CD4-positive, alpha-beta T cell treated with Interleukin-12 subunit alpha and Interleukin-12 subunit beta, for 1 hour (primary cell): Measurements from ENCODE around the gene SNX30.

Experiments used
- DNase-seq: peaks from one replicate; pipeline ENCODE4 v3.0.0-alpha.2; 2020

SNX30 gene

GRCh38 chr9:112831281-112831851 lies 80.8 kb downstream of the SNX30 start:
- DNase-seq = no peak

- no peak for DNase-seq
Observed at GRCh38 chr9:112831969-112832368, 81.4 kb downstream of the SNX30 start.

- DNase-seq = no peak
Observed at GRCh38 chr9:112833081-112833480, 82.5 kb downstream of the SNX30 start.

- DNase-seq = no peak
Observed at GRCh38 chr9:112836394-112836793, 85.8 kb downstream of the SNX30 start.

GRCh38 chr9:112838342-112838741 lies 87.8 kb downstream of the SNX30 start:
- DNase-seq = no peak

- DNase-seq = no peak
Observed at GRCh38 chr9:112839331-112839730, 88.8 kb downstream of the SNX30 start.

GRCh38 chr9:112841261-112841660 lies 90.7 kb downstream of the SNX30 start:
- no peak for DNase-seq

- no peak for DNase-seq
Observed at GRCh38 chr9:112842555-112842954, 92.0 kb downstream of the SNX30 start.

GRCh38 chr9:112844771-112845542 lies 94.4 kb downstream of the SNX30 start:
- peak; percentile 72 for DNase-seq

- no peak for DNase-seq
Observed at GRCh38 chr9:112846528-112847488, 96.2 kb downstream of the SNX30 start.

- no peak for DNase-seq
Observed at GRCh38 chr9:112848316-112849151, 98.0 kb downstream of the SNX30 start.

- no peak for DNase-seq
Observed at GRCh38 chr9:112849363-112849922, 98.9 kb downstream of the SNX30 start.

- no peak for DNase-seq
Observed at GRCh38 chr9:112850840-112851239, 100.3 kb downstream of the SNX30 start.

- DNase-seq = no peak
Observed at GRCh38 chr9:112852741-112853504, 102.4 kb downstream of the SNX30 start.

- no peak for DNase-seq
Observed at GRCh38 chr9:112853882-112854585, 103.5 kb downstream of the SNX30 start.

- no peak for DNase-seq
Observed at GRCh38 chr9:112854657-112855056, 104.1 kb downstream of the SNX30 start.

- DNase-seq = no peak
Observed at GRCh38 chr9:112856200-112856599, 105.6 kb downstream of the SNX30 start.

- DNase-seq = no peak
Observed at GRCh38 chr9:112856843-112857242, 106.3 kb downstream of the SNX30 start.

GRCh38 chr9:112858005-112858404 lies 107.4 kb downstream of the SNX30 start:
- DNase-seq = no peak

- DNase-seq = no peak
Observed at GRCh38 chr9:112858625-112859147, 108.1 kb downstream of the SNX30 start.

GRCh38 chr9:112860451-112860850 lies 109.9 kb downstream of the SNX30 start:
- DNase-seq = no peak
